HEK293 (cell line): ENCODE data around the gene CHST2.

ENCODE experiments used
- ZNF354C ChIP-seq: fragments of 450-650 bp; formaldehyde crosslinking; IDR thresholded peaks from 2 replicates; pipeline ENCODE4 v1.5.1; 2016; ENCODE audit warnings: missing biosample characterization, missing genetic modification characterization, low read depth, borderline replicate concordance
- ZNF530 ChIP-seq: fragments of 450-650 bp; formaldehyde crosslinking; IDR thresholded peaks from 2 replicates; pipeline ENCODE4 v1.5.1; 2016; ENCODE audit warnings: low read depth, missing biosample characterization, missing genetic modification characterization
- ZNF544 ChIP-seq: fragments of 450-650 bp; formaldehyde crosslinking; IDR thresholded peaks from 2 replicates; pipeline ENCODE4 v1.5.0; 2017; ENCODE audit warnings: missing biosample characterization, missing genetic modification characterization
- ZNF830 ChIP-seq: fragments of 450-650 bp; IDR thresholded peaks from 2 replicates; pipeline ENCODE4 v1.5.0; 2018; ENCODE audit warnings: missing biosample characterization, missing genetic modification characterization, low read depth, mild to moderate bottlenecking, moderate library complexity

DNA sequence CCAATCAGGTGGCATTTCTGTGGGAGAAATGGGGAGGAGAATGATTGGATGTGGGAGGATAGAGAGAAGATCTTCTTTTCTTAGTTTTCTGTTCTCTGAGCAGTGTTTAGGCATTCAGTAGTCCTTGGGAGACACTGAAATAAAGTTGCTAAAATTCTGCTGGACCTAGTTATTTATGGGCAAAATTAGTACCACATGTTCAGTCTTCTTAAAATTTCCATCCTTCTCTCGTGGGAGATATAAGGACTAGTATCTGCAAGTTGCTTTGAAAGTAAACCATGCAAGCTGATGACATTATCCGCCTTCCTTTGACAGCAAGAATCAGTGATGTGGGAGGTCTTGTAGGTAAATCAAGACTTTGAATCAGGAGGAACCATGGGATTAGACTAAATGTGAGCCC, 19.9 kb upstream of the CHST2 start:
- no peak for TF ChIP-seq ZNF530
- no peak for TF ChIP-seq ZNF830 (tag by site-specific recombination)
- TF ChIP-seq ZNF544 (tag by site-specific recombination) = no peak
- TF ChIP-seq ZNF354C (tag by site-specific recombination) = no peak
